ENCODE results near the gene HES6.

DNA sequence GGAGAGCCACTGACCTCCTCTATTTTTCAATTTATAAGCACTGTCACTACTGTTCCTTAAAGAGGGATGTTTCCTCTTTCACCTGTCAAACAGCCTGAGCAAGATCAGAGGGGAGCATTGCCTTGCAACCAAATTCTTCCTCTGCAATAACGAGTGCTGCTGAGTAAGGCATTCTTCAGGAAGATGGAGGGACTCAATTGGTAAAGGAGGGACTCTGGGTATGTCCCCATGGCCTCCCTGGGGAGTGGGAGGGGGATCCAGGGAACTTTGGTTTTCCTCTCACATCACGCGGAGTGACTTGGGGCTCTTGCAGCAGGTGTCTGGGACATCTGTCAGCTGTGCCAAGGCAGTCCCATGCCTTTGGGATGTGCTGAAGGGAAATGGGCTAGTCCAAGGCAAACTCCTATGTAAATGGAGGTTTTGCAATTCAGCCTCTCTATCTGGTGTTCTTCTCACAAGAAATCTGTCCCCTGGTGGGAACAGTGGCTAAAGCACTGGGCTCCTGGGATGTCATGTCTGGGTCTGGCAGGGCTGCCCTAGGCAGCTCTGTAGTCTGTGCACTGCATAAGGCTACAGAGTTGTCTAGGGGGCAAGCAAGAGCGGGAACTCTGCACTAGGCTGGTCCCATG lies 14.4 kb upstream of the HES6 start:
- TF ChIP-seq, protein P1, sequence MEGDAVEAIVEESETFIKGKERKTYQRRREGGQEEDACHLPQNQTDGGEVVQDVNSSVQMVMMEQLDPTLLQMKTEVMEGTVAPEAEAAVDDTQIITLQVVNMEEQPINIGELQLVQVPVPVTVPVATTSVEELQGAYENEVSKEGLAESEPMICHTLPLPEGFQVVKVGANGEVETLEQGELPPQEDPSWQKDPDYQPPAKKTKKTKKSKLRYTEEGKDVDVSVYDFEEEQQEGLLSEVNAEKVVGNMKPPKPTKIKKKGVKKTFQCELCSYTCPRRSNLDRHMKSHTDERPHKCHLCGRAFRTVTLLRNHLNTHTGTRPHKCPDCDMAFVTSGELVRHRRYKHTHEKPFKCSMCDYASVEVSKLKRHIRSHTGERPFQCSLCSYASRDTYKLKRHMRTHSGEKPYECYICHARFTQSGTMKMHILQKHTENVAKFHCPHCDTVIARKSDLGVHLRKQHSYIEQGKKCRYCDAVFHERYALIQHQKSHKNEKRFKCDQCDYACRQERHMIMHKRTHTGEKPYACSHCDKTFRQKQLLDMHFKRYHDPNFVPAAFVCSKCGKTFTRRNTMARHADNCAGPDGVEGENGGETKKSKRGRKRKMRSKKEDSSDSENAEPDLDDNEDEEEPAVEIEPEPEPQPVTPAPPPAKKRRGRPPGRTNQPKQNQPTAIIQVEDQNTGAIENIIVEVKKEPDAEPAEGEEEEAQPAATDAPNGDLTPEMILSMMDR (IDR thresholded peaks at IDR 0.05), result no peak
- TF ChIP-seq POLR2A (IDR thresholded peaks at IDR 0.05), result no peak
